Mucosa of stomach (tissue), 1 donor: ENCODE measurements around the gene CCDC93.

Source experiments
- H3K27me3 ChIP-seq: one replicate; pipeline ENCODE4 v1.7.0; 2013; ENCODE audit warnings: mild to moderate bottlenecking, low read length; ENCODE audit not compliant: control insufficient read depth, insufficient read depth
- H3K36me3 ChIP-seq: one replicate; pipeline ENCODE4 v1.7.0; 2013; ENCODE audit warnings: low read length; ENCODE audit not compliant: control insufficient read depth, insufficient read depth
- H3K4me1 ChIP-seq: one replicate; pipeline ENCODE4 v1.7.0; 2013; ENCODE audit warnings: mild to moderate bottlenecking, low read length; ENCODE audit not compliant: control insufficient read depth, insufficient read depth
- H3K4me3 ChIP-seq: one replicate; pipeline ENCODE4 v1.7.0; 2013; ENCODE audit warnings: low read length
- H3K9ac ChIP-seq: one replicate; pipeline ENCODE4 v1.7.0; 2013; ENCODE audit warnings: mild to moderate bottlenecking, low read length, moderate library complexity
- H3K9me3 ChIP-seq: one replicate; pipeline ENCODE4 v1.7.0; 2013; ENCODE audit warnings: mild to moderate bottlenecking, low read length, moderate library complexity; ENCODE audit not compliant: control insufficient read depth
- donor health status: Pancreatic carcinoma.

The CCDC93 gene

GRCh38 chr2:117982376-117983033 lies 31.4 kb downstream of the CCDC93 start:
- no peaks in the 10 kb centered on the region for H3K9me3 ChIP-seq
- H3K9ac ChIP-seq, result no peak overlapping the region
- H3K4me1 ChIP-seq, result no peaks in the 10 kb centered on the region
- H3K27me3 ChIP-seq, result no peaks in the 10 kb centered on the region
- H3K36me3 ChIP-seq, result no peaks in the 10 kb centered on the region
- H3K4me3 ChIP-seq, result no peak overlapping the region

GRCh38 chr2:117981810-117982209 lies 32.1 kb downstream of the CCDC93 start:
- Histone ChIP-seq H3K36me3 (no peaks in the 10 kb centered on the region), H3K27me3 (no peaks in the 10 kb centered on the region), H3K4me1 (no peaks in the 10 kb centered on the region), H3K9me3 (no peaks in the 10 kb centered on the region), H3K4me3 (no peak overlapping the region), H3K9ac (no peak overlapping the region)

GRCh38 chr2:117980783-117981676 lies 32.8 kb downstream of the CCDC93 start:
- H3K4me1 ChIP-seq, result no peaks in the 10 kb centered on the region
- H3K36me3 ChIP-seq, result no peaks in the 10 kb centered on the region
- H3K4me3 ChIP-seq, result no peak overlapping the region
- no peaks in the 10 kb centered on the region for H3K27me3 ChIP-seq
- H3K9me3 ChIP-seq, result no peaks in the 10 kb centered on the region
- no peak overlapping the region for H3K9ac ChIP-seq

- Histone ChIP-seq H3K4me1 (no peaks in the 10 kb centered on the region), H3K4me3 (no peak overlapping the region), H3K27me3 (no peaks in the 10 kb centered on the region), H3K9me3 (no peaks in the 10 kb centered on the region), H3K36me3 (no peaks in the 10 kb centered on the region), H3K9ac (no peak overlapping the region)
Measured at GRCh38 chr2:117979911-117980701, 33.8 kb downstream of the CCDC93 start.

GRCh38 chr2:117977696-117978095 lies 36.2 kb downstream of the CCDC93 start:
- Histone ChIP-seq H3K4me3 (no peak overlapping the region), H3K4me1 (no peaks in the 10 kb centered on the region), H3K36me3 (peaks cover 10% of the 10 kb centered on the region), H3K9me3 (no peaks in the 10 kb centered on the region), H3K9ac (no peak overlapping the region), H3K27me3 (no peaks in the 10 kb centered on the region)

- H3K4me1 ChIP-seq, result no peaks in the 10 kb centered on the region
- H3K36me3 ChIP-seq, result peaks cover 15% of the 10 kb centered on the region
- no peak overlapping the region for H3K4me3 ChIP-seq
- no peaks in the 10 kb centered on the region for H3K9me3 ChIP-seq
- H3K27me3 ChIP-seq, result no peaks in the 10 kb centered on the region
- H3K9ac ChIP-seq, result no peak overlapping the region
Measured at GRCh38 chr2:117976581-117976980, 37.3 kb downstream of the CCDC93 start.

- Histone ChIP-seq H3K27me3 (no peaks in the 10 kb centered on the region), H3K9me3 (no peaks in the 10 kb centered on the region), H3K4me1 (no peaks in the 10 kb centered on the region), H3K9ac (no peak overlapping the region), H3K4me3 (no peak overlapping the region), H3K36me3 (peaks cover 16% of the 10 kb centered on the region)
Measured at GRCh38 chr2:117973498-117974082, 40.3 kb downstream of the CCDC93 start.

GRCh38 chr2:117972476-117973123 lies 41.3 kb downstream of the CCDC93 start:
- no peak overlapping the region for H3K9ac ChIP-seq
- H3K4me3 ChIP-seq, result no peak overlapping the region
- no peaks in the 10 kb centered on the region for H3K27me3 ChIP-seq
- peaks cover 16% of the 10 kb centered on the region for H3K36me3 ChIP-seq
- H3K9me3 ChIP-seq, result no peaks in the 10 kb centered on the region
- no peaks in the 10 kb centered on the region for H3K4me1 ChIP-seq

GRCh38 chr2:117968722-117969121 lies 45.1 kb downstream of the CCDC93 start:
- H3K36me3 ChIP-seq, result peaks cover 6% of the 10 kb centered on the region
- no peaks in the 10 kb centered on the region for H3K27me3 ChIP-seq
- H3K4me1 ChIP-seq, result no peaks in the 10 kb centered on the region
- no peaks in the 10 kb centered on the region for H3K9me3 ChIP-seq
- no peak overlapping the region for H3K9ac ChIP-seq
- no peak overlapping the region for H3K4me3 ChIP-seq

- Histone ChIP-seq H3K36me3 (peaks cover 6% of the 10 kb centered on the region), H3K27me3 (no peaks in the 10 kb centered on the region), H3K9ac (no peak overlapping the region), H3K4me3 (no peak overlapping the region), H3K9me3 (no peaks in the 10 kb centered on the region), H3K4me1 (no peaks in the 10 kb centered on the region)
Measured at GRCh38 chr2:117967977-117968718, 45.7 kb downstream of the CCDC93 start.

- no peaks in the 10 kb centered on the region for H3K27me3 ChIP-seq
- no peak overlapping the region for H3K9ac ChIP-seq
- no peaks in the 10 kb centered on the region for H3K36me3 ChIP-seq
- H3K4me3 ChIP-seq, result no peak overlapping the region
- H3K9me3 ChIP-seq, result no peaks in the 10 kb centered on the region
- peaks cover under 1% of the 10 kb centered on the region for H3K4me1 ChIP-seq
Measured at GRCh38 chr2:117963446-117963845, 50.4 kb downstream of the CCDC93 start.
